ENCODE data around the gene UGT8. TPM values are rescaled to one million over a fixed set of nuclear protein-coding genes. Genes with fewer than 3 reads are reported as not detected.

The UGT8 gene
- total and polyA plus RNA-seq, 3 donors from 2014 or later: 4.1 to 6.9 (median 5.6) TPM

DNA sequence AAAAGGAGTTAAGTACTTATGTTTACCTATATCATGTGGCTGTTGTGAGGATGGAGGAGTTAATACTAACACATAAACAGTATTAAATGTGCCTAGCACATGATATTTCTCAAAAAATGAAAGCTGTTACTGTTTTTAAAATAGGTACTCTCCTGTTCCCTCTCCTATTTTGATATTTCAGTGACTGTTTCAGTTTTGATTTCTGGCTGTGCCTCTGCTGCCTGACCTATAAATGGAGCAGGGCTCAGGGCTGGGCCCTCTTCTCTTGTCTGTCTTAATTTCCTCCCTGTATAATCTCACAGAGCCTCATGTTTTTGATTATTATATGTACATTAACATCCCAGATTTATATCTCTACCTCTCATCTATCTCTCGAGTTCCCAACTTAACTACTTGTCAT, 93.3 kb downstream of the UGT8 start:
- H3K27ac ChIP-seq: no peak overlapping the region
- H3K36me3 ChIP-seq (ENCODE audit: low read depth, missing control alignments): no peaks in the 10 kb centered on the region
- no peaks in the 10 kb centered on the region for H3K9me3 ChIP-seq
- H3K4me1 ChIP-seq: no peaks in the 10 kb centered on the region
- WGBS, 2 donors: 76 to 77% methylated on average over 1 of the region's 1 CpG
- no peak for DNase-seq
- TF ChIP-seq POLR2A (IDR thresholded peaks at IDR 0.05): no peak
- H3K27me3 ChIP-seq: no peaks in the 10 kb centered on the region
- intact Hi-C loops (cut with DNase I; ENCODE audit: low total_unique reads): no loop called here
- H3K4me3 ChIP-seq: no peak overlapping the region

DNA sequence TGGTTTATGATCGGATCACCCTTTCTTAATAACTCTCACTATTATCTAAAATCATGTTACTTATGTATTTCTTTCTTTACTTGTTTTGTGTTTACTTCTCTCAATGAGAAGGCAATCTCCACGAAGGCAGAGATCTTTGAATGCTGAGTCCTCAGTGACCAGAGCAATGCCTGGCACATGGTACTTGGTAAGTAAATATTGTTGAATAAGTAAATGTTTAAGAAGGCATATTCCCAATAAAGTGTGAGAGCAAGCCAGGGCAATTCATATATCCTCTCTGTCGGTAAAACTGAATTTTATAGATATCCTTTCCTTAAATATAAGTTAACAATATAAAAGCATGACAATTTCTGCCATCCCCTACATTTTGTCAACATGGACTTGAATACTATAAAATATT, 94.4 kb downstream of the UGT8 start:
- Histone ChIP-seq H3K27ac (no peak overlapping the region), H3K4me1 (no peaks in the 10 kb centered on the region), H3K9me3 (no peaks in the 10 kb centered on the region), H3K27me3 (no peaks in the 10 kb centered on the region), H3K36me3 (ENCODE audit: low read depth, missing control alignments) (no peaks in the 10 kb centered on the region), H3K4me3 (no peak overlapping the region)
- DNase-seq: no peak
- TF ChIP-seq, protein P1, sequence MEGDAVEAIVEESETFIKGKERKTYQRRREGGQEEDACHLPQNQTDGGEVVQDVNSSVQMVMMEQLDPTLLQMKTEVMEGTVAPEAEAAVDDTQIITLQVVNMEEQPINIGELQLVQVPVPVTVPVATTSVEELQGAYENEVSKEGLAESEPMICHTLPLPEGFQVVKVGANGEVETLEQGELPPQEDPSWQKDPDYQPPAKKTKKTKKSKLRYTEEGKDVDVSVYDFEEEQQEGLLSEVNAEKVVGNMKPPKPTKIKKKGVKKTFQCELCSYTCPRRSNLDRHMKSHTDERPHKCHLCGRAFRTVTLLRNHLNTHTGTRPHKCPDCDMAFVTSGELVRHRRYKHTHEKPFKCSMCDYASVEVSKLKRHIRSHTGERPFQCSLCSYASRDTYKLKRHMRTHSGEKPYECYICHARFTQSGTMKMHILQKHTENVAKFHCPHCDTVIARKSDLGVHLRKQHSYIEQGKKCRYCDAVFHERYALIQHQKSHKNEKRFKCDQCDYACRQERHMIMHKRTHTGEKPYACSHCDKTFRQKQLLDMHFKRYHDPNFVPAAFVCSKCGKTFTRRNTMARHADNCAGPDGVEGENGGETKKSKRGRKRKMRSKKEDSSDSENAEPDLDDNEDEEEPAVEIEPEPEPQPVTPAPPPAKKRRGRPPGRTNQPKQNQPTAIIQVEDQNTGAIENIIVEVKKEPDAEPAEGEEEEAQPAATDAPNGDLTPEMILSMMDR (IDR thresholded peaks at IDR 0.05): no peak
- TF ChIP-seq POLR2A (IDR thresholded peaks at IDR 0.05): no peak
- 92 to 97% methylated on average over 3 of the region's 3 CpGs for WGBS, 2 donors
- intact Hi-C loops (cut with DNase I; ENCODE audit: low total_unique reads): no loop called here

DNA sequence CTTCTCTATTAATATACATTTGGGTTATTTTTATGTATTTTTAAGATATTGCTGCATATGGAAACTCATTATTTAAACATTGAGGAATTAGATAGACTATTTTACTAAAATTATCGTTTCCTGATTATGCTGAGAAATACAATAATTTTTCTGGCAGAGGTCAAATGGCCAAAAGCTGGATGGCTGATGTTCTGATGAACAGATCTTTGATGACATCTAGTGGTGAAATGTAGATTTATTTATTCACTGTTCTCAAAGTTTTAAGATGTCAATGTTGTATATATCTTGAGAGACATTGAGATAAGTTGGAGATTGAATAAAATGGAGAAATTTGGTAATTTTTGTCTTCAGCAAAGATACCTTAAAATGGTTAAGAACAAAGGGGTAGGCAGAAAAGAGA, 96.2 kb downstream of the UGT8 start:
- H3K4me3 ChIP-seq: no peak overlapping the region
- intact Hi-C loops (cut with DNase I; ENCODE audit: low total_unique reads): no loop called here
- H3K27me3 ChIP-seq: no peaks in the 10 kb centered on the region
- no peaks in the 10 kb centered on the region for H3K9me3 ChIP-seq
- H3K4me1 ChIP-seq: no peaks in the 10 kb centered on the region
- no peak for TF ChIP-seq POLR2A (IDR thresholded peaks at IDR 0.05)
- TF ChIP-seq, protein P1 (IDR thresholded peaks at IDR 0.05): peak; percentile 44 to 48 (median 48)
- no peaks in the 10 kb centered on the region for H3K36me3 ChIP-seq (ENCODE audit: low read depth, missing control alignments)
- no peak overlapping the region for H3K27ac ChIP-seq
- WGBS, 2 donors: 29% methylated on average over 1 of the region's 1 CpG
- no peak for DNase-seq

DNA sequence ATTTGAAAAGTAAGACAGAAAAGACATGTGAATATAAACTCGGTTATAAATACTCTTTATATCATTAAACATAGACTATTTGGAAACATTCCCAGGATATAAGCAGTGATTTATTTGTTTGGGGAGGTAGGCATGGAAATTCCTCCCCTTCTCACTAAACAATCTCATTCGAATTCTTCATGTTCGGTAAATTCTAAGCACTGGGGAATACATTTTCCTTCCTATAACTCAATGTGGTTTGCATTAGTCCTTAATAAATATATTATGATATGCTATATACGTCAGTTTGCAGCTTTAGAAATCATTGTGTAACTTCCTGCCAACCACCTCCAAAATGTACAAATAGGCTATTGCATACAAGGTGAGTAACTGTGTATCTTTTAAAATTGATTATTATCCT, 99.6 kb downstream of the UGT8 start:
- DNase-seq: no peak
- Histone ChIP-seq H3K27me3 (no peaks in the 10 kb centered on the region), H3K36me3 (ENCODE audit: low read depth, missing control alignments) (no peaks in the 10 kb centered on the region), H3K9me3 (no peaks in the 10 kb centered on the region), H3K27ac (no peak overlapping the region), H3K4me1 (no peaks in the 10 kb centered on the region), H3K4me3 (no peak overlapping the region)
- 47 to 49% methylated on average over 4 of the region's 4 CpGs for WGBS, 2 donors
- intact Hi-C loops (cut with DNase I; ENCODE audit: low total_unique reads): no loop called here
- no peak for TF ChIP-seq POLR2A (IDR thresholded peaks at IDR 0.05)
- TF ChIP-seq, protein P1 (IDR thresholded peaks at IDR 0.05): no peak

DNA sequence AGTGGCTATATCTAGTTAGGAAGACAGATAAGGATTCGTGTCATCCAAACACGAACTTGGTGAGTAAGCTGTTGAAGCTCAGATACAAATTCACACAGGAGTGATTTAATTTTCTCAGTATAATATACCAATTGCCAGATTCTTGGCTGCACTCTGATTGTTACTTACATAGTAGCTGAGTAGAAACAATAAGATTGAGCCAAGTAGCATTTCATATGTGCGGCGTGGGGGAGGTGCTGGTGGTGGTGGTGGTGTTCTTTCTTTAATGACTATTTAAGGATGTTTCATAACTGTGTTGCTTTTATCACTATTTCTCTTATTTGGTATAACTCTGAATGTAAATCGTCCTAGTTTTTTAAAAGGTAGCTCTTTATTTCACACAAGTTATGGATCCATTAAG, 102.9 kb downstream of the UGT8 start:
- intact Hi-C loops (cut with DNase I; ENCODE audit: low total_unique reads): no loop called here
- TF ChIP-seq POLR2A (IDR thresholded peaks at IDR 0.05): no peak
- TF ChIP-seq, protein P1 (IDR thresholded peaks at IDR 0.05): no peak
- WGBS, 2 donors: 45 to 49% methylated on average over 5 of the region's 5 CpGs
- Histone ChIP-seq H3K4me1 (no peaks in the 10 kb centered on the region), H3K27ac (no peak overlapping the region), H3K4me3 (no peak overlapping the region), H3K27me3 (no peaks in the 10 kb centered on the region), H3K36me3 (ENCODE audit: low read depth, missing control alignments) (no peaks in the 10 kb centered on the region), H3K9me3 (no peaks in the 10 kb centered on the region)
- DNase-seq: no peak

All from testis (tissue), 3 donors.